Stimulated activated memory B cell treated with anti-CD40 and anti-IgM and Interleukin-4, amounts not matched to agents 10 μg/mL and 1 μg/mL and 100 μg/mL, for 72 hours (primary cell): ENCODE results near the gene MEF2D.

Experiments used
- ATAC-seq: fragments of 150-1000 bp; cut with Tn5 transposase; 2 replicates; pipeline ENCODE4 v1.10.0; 2021
- H3K27ac Mint-ChIP-seq: one replicate; pipeline ENCODE4 v1.8.0; 2022; ENCODE audit warnings: mild to moderate bottlenecking, mixed read lengths
- H3K27me3 Mint-ChIP-seq: one replicate; pipeline ENCODE4 v1.8.0; 2022; ENCODE audit warnings: mixed read lengths
- H3K36me3 Mint-ChIP-seq: one replicate; pipeline ENCODE4 v1.8.0; 2022; ENCODE audit warnings: mixed read lengths
- H3K4me1 Mint-ChIP-seq: one replicate; pipeline ENCODE4 v1.8.0; 2022; ENCODE audit warnings: mixed read lengths
- H3K4me3 Mint-ChIP-seq: one replicate; pipeline ENCODE4 v1.8.0; 2022; ENCODE audit warnings: mild to moderate bottlenecking, moderate library complexity, mixed read lengths
- H3K9me3 Mint-ChIP-seq: one replicate; pipeline ENCODE4 v1.8.0; 2022; ENCODE audit warnings: mixed read lengths

Gene MEF2D

DNA sequence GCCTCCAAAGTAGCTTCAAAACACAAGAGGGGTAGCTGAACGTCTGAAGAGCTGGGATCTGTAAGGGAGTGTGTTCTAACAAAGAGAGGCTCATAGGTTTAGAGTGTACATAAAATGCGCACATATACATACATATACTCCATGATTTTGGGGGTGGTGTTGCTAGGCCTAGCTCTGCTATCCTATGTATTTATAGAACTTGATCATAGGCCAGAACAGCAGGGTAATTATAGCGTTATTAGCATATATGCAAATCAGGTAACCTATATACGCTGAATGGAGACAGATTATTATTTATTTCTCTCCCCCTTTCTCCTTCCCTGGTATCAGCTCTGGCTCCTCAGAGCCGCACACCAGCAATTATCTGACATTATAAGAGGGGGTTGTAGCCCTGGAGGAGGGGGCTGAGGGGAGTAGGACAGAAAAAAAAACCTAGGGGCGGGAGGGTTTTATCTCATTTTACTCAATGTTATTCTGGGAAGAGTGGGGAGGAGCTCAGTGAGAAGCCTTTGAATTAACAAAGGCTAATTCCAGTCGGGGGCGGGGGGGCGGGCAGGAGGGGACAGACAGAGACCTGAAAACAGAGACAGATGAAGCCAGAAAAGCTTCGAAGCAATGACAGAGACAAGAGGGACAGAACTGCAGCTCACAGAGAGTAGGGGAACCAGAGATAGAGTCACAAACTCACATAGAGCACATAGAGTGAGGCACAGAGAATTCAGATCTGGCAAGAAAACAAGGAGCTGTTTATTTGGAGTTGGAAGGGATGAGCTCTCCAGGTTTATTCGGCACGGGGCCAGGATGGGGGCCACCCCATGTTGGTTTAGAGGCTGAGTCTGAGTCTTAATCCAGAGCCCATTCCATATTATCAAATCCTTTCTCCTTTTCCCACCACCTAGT, 68.6 kb downstream of the MEF2D start:
- no peak overlapping the region for H3K4me3 Mint-ChIP-seq
- no peak for ATAC-seq
- H3K27ac Mint-ChIP-seq: no peak overlapping the region
- H3K36me3 Mint-ChIP-seq: no peaks in the 10 kb centered on the region
- peaks cover 26% of the 10 kb centered on the region for H3K4me1 Mint-ChIP-seq
- peaks cover 100% of the 10 kb centered on the region for H3K27me3 Mint-ChIP-seq
- no peaks in the 10 kb centered on the region for H3K9me3 Mint-ChIP-seq

DNA sequence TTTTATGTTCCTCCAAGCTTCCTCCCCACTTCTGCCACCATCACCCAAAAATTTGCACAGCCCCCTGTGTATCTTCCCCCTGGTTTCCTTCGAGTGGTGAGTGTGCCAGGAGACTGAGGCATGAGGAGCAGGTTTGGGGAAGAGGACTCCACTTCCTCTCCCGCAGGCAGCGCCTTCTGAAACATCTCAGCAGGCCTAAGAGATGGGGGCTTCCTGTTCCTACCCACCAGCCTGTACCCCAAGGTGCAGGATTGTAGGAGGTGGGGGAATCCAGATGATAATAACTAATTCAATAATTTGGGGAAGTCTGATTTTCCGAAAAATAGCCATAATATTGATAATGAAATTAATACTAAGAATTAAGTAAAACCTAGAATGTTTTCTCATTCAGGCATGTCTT, 69.2 kb downstream of the MEF2D start:
- Mint-ChIP-seq H3K36me3 (no peaks in the 10 kb centered on the region), H3K4me1 (peaks cover 21% of the 10 kb centered on the region), H3K27me3 (peaks cover 100% of the 10 kb centered on the region), H3K9me3 (no peaks in the 10 kb centered on the region), H3K27ac (no peak overlapping the region), H3K4me3 (no peak overlapping the region)
- ATAC-seq: no peak

DNA sequence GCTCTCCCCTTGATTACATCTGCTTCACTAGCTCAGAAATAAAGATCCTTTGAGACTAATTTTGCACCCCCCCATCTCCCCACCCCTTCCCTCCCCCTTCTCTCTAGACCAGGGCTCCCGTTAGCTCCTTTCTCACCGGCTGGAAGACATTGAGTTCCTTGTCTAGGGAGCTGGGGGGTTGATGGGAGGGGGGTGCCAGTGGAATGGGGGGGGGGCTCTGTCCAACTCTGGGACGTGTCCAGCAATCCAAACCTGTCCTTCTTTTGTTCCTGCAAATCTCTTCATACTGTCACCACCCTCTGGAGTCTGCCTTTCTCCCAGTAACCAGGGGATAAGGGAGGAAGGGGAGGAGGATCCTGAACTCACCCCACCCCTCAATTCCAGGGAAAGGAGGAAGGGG, 69.7 kb downstream of the MEF2D start:
- Mint-ChIP-seq H3K4me3 (no peak overlapping the region), H3K36me3 (no peaks in the 10 kb centered on the region), H3K4me1 (peaks cover 16% of the 10 kb centered on the region), H3K9me3 (no peaks in the 10 kb centered on the region), H3K27me3 (peaks cover 100% of the 10 kb centered on the region), H3K27ac (no peak overlapping the region)
- ATAC-seq: no peak

DNA sequence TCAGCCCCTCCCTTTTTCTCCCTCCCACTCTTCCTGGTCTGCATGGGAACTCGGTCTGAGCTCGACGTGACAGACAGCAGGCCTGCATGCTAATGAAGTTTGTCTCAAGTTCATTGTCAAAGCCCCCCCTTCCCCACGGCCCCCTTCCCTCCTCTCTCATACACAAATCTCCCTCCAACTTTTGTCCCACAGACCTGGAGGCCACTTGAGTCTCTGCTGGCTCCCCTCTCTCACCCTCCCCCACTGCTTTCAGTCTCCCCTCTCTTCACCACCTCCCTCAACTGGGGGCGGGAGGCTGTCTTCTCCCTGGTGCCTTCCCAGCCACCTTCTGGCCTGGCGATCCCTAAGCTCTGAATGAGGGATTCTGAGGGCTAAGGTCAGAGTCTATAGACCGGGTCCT, 70.3 kb downstream of the MEF2D start:
- H3K4me1 Mint-ChIP-seq: peaks cover 11% of the 10 kb centered on the region
- no peak overlapping the region for H3K27ac Mint-ChIP-seq
- peaks cover 95% of the 10 kb centered on the region for H3K27me3 Mint-ChIP-seq
- no peaks in the 10 kb centered on the region for H3K36me3 Mint-ChIP-seq
- no peak for ATAC-seq
- H3K4me3 Mint-ChIP-seq: no peak overlapping the region
- no peaks in the 10 kb centered on the region for H3K9me3 Mint-ChIP-seq

DNA sequence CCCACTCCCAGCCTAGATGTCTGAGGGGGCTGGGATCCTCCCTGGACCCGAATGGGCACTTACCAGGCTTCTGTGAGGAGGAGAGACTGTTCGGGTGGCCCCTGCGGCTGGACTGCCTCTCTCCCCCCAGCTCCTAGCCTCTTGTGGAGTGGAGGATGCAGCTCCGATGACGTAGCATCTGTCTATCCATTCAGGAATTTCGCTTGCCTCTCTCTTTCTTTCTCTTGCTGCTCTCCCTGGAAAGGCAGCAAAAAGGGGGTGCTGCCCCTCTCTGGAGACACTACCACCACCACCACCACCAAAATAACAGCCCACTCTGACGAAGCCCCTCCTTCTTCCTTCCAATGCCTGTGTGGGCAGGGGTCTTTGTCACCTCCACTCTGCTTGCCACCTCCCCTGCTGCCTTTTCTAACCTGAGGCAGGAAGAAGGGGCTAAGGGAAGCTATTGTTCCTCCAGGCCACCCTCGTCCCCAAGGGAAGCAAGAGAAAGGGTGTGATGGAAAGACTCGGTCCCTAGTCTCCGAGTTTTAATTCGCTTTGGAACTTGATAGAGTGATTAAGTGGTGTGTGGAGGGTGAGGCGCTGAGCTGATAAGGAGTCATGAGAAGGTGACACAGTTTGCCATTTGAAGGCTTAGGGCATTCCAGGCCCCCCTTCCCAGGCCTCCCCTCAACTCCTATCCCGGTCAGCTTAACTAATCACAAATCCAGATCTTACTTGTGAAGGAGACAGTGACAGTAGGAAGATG, 71.1 kb downstream of the MEF2D start:
- Mint-ChIP-seq H3K9me3 (no peaks in the 10 kb centered on the region), H3K27me3 (peaks cover 90% of the 10 kb centered on the region), H3K4me1 (peaks cover 5% of the 10 kb centered on the region), H3K27ac (no peak overlapping the region), H3K4me3 (no peak overlapping the region), H3K36me3 (no peaks in the 10 kb centered on the region)
- ATAC-seq: no peak

DNA sequence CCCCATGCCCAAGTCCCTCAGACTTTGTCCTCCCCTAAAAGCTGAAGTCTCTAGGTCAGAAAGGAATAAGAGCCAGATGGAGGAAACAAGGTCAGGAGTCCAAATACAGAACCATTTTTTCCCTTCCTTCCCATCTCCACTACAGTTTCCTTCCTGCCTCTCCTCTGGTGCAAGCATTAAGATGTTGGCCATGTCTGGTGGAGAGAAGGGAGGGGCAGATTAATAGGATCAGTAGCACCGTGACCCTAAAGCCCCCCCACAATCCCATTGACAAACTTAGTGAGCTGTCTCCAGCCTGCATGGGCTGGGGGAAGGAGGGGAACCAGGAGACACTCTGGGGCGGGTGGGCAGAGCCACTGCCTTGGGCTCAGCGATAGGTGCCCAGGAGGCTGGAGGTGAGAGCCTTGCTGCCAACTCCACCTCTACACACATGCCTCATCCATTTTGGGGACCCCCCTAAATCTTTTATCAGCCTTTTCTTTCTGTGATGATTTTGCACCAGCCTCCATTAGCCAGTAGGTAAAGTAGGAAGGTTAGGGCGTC, 71.8 kb downstream of the MEF2D start:
- peaks cover 90% of the 10 kb centered on the region for H3K27me3 Mint-ChIP-seq
- H3K9me3 Mint-ChIP-seq: no peaks in the 10 kb centered on the region
- H3K27ac Mint-ChIP-seq: no peak overlapping the region
- H3K4me1 Mint-ChIP-seq: peaks cover 5% of the 10 kb centered on the region
- no peak overlapping the region for H3K4me3 Mint-ChIP-seq
- ATAC-seq: no peak
- no peaks in the 10 kb centered on the region for H3K36me3 Mint-ChIP-seq

DNA sequence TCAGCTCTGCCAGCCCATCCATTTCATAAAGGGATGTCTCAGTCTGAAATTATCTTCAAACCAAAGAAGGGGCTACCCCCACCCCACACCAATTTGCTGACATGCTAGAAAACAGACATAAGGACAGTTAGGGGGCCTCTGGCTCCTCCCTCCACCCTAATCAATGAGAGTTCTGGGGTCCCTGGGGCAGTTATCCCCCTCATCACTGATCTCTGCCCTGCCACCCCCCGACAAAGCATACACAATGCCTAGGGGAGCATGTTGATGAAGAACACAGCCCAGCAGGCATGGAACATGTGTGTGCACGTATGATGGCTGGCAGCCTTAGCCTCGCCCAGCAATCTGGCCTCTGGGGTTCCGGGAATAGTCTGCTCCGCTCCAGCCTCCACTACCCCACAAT, 72.6 kb downstream of the MEF2D start:
- H3K36me3 Mint-ChIP-seq: no peaks in the 10 kb centered on the region
- ATAC-seq: no peak
- no peak overlapping the region for H3K4me3 Mint-ChIP-seq
- no peak overlapping the region for H3K27ac Mint-ChIP-seq
- H3K27me3 Mint-ChIP-seq: peaks cover 90% of the 10 kb centered on the region
- peaks cover 5% of the 10 kb centered on the region for H3K4me1 Mint-ChIP-seq
- H3K9me3 Mint-ChIP-seq: no peaks in the 10 kb centered on the region

DNA sequence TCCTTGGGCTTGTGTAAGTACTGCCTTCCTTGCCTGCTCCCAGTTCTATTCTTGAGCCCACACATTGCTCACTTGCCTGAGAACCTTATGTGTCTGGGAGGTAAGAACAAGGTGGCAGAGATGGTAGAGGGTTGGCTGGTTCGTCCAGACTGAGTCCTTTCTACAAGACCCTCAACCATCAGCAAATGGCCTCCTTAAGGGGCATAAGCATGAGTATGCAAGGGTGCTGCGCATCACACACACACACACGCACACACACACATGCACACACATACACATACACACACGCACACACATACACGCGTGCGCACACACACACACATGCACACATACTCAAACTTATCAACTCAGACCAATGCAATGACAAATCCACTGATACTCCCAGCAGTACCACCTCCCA, 74.6 kb downstream of the MEF2D start:
- Mint-ChIP-seq H3K4me1 (peaks cover 15% of the 10 kb centered on the region), H3K36me3 (no peaks in the 10 kb centered on the region), H3K27ac (no peak overlapping the region), H3K27me3 (peaks cover 88% of the 10 kb centered on the region), H3K9me3 (no peaks in the 10 kb centered on the region), H3K4me3 (no peak overlapping the region)
- ATAC-seq: no peak

DNA sequence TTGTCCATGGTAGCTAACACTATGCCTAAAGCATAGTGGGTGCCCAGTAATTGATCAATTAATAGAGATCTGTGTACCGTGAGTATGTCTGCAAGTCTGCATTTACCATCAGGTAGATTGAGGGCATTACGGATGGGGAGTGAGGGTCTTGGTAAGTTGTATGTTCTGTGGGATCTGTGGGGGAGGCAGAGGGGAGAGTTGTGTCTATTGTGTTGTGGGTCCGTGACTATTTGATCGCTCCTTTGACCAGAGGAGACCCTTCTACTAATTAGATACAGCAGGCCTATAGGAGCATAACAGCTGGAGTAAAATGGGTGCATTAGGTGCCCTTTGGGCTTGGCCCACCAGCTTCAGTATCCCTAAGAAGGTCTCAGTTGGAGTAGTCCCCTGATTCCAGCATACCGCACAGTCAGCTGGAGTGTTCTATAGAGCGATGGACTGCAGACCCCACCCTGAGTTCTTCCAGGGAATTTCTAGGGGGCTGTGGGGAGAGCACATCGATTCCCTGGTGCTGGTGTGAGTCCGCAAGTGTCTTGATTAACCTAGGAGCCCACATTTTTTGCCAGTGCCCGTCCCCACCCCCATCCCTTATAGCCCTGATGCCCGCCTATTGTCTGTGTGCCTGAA, 75.7 kb downstream of the MEF2D start:
- Mint-ChIP-seq H3K4me1 (peaks cover 25% of the 10 kb centered on the region), H3K9me3 (no peaks in the 10 kb centered on the region), H3K27ac (no peak overlapping the region), H3K4me3 (no peak overlapping the region), H3K36me3 (no peaks in the 10 kb centered on the region), H3K27me3 (peaks cover 88% of the 10 kb centered on the region)
- ATAC-seq: no peak

DNA sequence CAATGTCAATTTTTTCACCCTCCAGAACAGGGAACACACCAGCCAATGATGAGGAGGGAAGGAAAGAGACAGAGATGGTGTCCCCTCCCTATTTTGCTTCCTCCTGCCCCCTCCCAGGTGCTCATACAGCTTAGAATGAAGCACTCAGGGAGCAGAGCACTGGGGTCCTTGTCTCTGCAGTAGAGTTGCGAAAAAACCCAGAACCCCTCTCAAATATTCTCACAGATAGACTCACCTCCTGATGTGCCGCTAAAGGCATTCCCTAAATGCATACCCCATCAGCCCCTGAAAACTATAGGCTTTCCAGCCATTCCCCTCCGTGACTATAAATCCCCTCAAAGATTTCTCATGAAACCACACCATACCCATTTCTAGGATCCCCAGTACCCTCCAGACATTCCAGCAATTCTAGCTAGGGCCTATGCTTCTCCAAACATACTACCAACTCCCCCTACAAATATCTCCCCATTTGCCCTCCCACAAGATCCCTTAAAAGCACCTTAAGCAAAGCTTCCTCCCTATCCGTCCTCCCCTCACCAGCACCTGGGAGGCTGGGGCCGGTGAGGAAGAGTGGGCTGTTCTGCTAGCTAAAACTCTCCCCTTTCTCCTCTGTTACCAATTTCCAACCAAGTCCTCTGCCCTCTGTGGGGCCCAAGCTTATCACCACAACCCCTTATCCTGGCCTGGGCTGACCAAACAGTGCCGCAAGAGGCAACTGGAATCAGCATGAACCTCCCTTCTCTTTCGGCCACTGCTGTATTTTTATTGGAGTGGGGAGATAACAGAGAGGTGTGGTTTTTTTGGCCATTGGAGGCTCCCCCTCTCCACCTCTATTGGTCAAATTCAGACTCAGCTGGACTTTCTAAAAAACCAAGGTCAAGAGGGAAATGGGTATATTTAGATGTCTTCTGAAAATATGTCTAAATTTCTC, 76.9 kb downstream of the MEF2D start:
- Mint-ChIP-seq H3K27me3 (peaks cover 84% of the 10 kb centered on the region), H3K27ac (no peak overlapping the region), H3K4me3 (no peak overlapping the region), H3K4me1 (peaks cover 27% of the 10 kb centered on the region), H3K9me3 (no peaks in the 10 kb centered on the region), H3K36me3 (no peaks in the 10 kb centered on the region)
- no peak for ATAC-seq

DNA sequence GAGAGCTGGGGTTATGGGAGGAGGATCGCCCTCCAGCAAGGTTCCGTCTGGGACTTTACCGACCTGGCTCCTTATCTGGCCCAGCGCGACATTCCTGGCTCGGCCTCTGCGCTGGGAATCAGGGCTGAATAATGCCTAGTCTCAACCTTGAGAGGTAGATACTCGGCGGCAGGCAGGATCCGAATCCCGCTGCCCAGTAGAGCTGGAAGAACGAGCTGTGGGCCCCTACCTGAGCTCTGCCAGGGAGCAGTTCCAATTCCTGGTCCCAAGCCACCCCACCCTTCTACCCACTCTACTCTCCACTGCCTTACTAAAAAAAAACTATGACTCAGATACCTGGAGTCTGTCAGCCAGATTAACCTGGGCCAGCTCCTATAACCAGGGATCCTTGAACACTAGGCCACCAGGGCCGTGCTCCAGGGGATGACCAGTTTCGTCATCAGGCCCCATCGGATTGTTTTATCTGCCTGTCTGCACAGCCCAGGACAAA, 77.9 kb downstream of the MEF2D start:
- Mint-ChIP-seq H3K27me3 (peaks cover 84% of the 10 kb centered on the region), H3K27ac (no peak overlapping the region), H3K4me1 (peaks cover 27% of the 10 kb centered on the region), H3K36me3 (no peaks in the 10 kb centered on the region), H3K4me3 (no peak overlapping the region), H3K9me3 (no peaks in the 10 kb centered on the region)
- no peak for ATAC-seq

DNA sequence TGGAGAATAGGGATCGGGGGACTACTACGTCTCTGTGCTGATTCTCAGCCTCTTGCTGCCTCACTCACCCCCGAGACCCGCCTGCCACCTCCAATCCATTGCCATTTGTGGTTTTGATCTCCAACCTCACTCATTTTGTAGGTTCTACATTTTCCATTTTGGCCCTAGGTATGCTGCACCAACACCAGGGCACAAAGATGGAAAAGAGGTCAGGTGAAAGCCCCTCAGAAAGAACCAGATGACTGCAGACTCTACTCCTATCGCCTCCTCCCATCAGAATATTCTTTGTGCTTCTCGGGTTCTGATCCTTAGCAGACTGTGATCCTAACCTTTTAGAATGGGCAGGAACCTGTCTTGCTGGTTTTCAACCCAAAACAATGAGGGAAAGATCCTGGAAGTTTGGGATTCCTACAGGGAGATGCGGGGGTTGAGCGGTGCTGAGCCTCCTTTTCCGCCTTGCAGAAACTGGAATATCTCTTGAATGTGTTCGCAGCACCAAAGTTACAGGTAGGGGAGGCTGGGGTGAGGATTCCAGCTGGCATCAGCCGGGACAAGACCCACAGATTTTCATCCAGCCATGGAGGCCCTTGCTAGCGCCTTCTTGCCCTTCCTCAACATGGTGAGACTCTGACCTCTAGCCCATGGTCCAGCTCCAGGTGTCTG, 78.5 kb downstream of the MEF2D start:
- Mint-ChIP-seq H3K27ac (no peak overlapping the region), H3K36me3 (no peaks in the 10 kb centered on the region), H3K4me1 (peaks cover 27% of the 10 kb centered on the region), H3K27me3 (peaks cover 84% of the 10 kb centered on the region), H3K9me3 (no peaks in the 10 kb centered on the region), H3K4me3 (peak overlapping the region; percentile 87)
- ATAC-seq: no peak

DNA sequence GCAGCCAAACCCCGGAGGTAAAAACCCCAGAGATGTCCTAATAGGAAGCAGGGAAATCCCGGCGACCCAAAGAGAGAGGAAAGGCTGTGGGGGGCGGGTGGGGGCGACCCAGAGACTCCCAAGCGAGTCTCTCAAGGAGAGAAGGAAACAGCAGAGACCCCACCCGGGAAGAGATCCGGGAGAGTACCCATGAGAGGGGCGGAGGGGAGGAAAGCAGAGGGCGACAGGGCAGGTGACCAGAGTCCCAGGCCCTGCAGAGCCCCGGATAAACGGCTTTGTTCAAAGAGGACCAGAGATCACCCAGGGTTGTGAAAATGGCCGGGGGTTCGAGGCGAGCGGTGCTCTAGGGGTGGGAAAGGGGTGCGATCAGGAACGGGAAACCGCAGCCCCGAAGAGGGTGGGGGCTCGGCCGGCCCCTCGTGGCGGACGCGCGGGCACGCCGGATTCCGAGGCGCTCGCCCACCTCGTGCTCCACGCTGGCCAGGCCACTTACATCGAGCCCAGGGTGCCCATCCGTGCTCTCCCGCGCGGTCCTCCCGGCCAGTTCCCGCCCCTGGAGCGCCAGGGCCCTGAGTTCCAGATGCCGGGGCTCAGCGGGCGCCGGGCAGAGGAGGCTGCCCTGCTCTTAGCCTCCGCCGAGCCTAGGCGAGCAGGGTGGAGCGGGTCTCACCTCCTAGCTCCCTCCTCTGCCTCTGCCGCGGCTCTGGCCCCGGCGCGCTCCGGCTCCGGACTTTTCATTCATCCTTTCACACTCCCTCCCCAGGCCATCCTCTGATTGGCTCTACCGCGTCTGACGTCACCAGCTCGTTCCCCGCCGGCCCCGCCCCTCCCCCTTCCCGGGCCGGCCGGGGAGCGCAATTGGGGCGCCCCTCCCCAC, 79.3 kb downstream of the MEF2D start:
- peaks cover 27% of the 10 kb centered on the region for H3K4me1 Mint-ChIP-seq
- ATAC-seq: peak; percentile 85
- peak overlapping the region; percentile 87 for H3K4me3 Mint-ChIP-seq
- no peaks in the 10 kb centered on the region for H3K36me3 Mint-ChIP-seq
- H3K27ac Mint-ChIP-seq: peak overlapping the region; percentile 83
- H3K27me3 Mint-ChIP-seq: peaks cover 84% of the 10 kb centered on the region
- H3K9me3 Mint-ChIP-seq: no peaks in the 10 kb centered on the region
